ENCODE measurements around the gene B4GALT5. TPM values are rescaled to one million over a fixed set of nuclear protein-coding genes. Genes with fewer than 3 reads are reported as not detected.

B4GALT5 gene
- total RNA-seq, 1 experiment from 2014 or later, result 92.5 TPM

DNA sequence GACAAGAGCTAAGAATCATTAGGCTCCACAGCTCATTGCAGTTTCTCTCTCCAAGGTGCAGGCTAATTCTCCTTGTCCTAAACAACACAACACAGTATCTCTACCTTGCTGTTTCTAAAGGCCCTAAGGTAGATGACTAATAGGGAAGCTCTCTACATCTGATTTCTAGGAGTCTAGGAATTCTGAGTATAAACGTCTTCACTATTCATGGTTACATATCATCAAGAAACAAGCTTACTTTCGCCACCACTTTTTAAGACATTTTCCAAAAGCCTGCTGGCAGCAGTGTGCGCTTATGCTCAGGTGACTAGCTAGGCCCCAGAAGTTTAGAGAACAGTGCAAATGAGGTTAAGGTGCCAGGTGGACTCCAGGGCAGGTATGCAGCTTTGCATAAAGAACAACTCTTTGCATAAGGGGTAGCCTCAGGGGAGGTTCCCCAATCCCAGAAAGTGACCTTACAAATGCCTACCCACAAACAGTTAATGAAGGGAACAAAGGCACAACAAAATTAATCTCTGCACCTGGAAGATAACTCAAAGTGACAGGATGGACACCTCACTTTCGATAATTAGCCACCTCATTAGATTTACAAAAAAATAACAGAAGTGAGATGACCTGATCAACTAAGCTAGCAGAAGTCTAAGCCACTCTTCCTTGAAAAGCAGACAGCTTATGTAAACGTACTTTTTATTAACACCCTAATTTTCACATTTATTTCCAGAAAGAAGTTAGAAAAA lies 20.1 kb downstream of the B4GALT5 start:
- CTCF ChIA-PET, result interaction anchor here (1.0 to 1.3 kb wide), 2 partner anchors 14 to 195 kb away, joined by 3 to 5 read pairs; no protein-coding TSS in a partner anchor
- no peaks in the 10 kb centered on the region for H3K9me3 ChIP-seq (ENCODE audit: control insufficient read depth in 1 of 2, insufficient read depth in 1 of 2, low read depth in 1 of 2, low read length in 2 of 2)
- TF ChIP-seq RAD21 (IDR thresholded peaks at IDR 0.05; ENCODE audit: low read depth) (no peak), POLR2AphosphoS5 (IDR thresholded peaks at IDR 0.05; ENCODE audit: low read depth, low read length) (no peak), ELF1 (IDR thresholded peaks at IDR 0.05; ENCODE audit: borderline replicate concordance, low read depth) (no peak), TCF7L2 (IDR thresholded peaks at IDR 0.05; ENCODE audit: borderline replicate concordance, extremely low read depth, insufficient read depth, insufficient read length) (no peak), CBX3 (IDR thresholded peaks at IDR 0.05; ENCODE audit: low read depth) (no peak), EGR1 (IDR thresholded peaks at IDR 0.05; ENCODE audit: low read depth) (no peak), YY1 (IDR thresholded peaks at IDR 0.05; ENCODE audit: extremely low read depth, insufficient replicate concordance, low read depth, low read length) (no peak), FOSL1 (IDR thresholded peaks at IDR 0.05; ENCODE audit: low read depth) (no peak), SRF (IDR thresholded peaks at IDR 0.05; ENCODE audit: low read depth) (no peak), EZH2phosphoT487 (IDR thresholded peaks at IDR 0.05; ENCODE audit: borderline replicate concordance) (no peak), SP1 (IDR thresholded peaks at IDR 0.05; ENCODE audit: low read depth) (no peak), JUND (IDR thresholded peaks at IDR 0.05) (no peak)
- TF ChIP-seq, protein P1, sequence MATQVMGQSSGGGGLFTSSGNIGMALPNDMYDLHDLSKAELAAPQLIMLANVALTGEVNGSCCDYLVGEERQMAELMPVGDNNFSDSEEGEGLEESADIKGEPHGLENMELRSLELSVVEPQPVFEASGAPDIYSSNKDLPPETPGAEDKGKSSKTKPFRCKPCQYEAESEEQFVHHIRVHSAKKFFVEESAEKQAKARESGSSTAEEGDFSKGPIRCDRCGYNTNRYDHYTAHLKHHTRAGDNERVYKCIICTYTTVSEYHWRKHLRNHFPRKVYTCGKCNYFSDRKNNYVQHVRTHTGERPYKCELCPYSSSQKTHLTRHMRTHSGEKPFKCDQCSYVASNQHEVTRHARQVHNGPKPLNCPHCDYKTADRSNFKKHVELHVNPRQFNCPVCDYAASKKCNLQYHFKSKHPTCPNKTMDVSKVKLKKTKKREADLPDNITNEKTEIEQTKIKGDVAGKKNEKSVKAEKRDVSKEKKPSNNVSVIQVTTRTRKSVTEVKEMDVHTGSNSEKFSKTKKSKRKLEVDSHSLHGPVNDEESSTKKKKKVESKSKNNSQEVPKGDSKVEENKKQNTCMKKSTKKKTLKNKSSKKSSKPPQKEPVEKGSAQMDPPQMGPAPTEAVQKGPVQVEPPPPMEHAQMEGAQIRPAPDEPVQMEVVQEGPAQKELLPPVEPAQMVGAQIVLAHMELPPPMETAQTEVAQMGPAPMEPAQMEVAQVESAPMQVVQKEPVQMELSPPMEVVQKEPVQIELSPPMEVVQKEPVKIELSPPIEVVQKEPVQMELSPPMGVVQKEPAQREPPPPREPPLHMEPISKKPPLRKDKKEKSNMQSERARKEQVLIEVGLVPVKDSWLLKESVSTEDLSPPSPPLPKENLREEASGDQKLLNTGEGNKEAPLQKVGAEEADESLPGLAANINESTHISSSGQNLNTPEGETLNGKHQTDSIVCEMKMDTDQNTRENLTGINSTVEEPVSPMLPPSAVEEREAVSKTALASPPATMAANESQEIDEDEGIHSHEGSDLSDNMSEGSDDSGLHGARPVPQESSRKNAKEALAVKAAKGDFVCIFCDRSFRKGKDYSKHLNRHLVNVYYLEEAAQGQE (IDR thresholded peaks at IDR 0.05; ENCODE audit: low read depth), result no peak
- TF ChIP-seq, protein P2, sequence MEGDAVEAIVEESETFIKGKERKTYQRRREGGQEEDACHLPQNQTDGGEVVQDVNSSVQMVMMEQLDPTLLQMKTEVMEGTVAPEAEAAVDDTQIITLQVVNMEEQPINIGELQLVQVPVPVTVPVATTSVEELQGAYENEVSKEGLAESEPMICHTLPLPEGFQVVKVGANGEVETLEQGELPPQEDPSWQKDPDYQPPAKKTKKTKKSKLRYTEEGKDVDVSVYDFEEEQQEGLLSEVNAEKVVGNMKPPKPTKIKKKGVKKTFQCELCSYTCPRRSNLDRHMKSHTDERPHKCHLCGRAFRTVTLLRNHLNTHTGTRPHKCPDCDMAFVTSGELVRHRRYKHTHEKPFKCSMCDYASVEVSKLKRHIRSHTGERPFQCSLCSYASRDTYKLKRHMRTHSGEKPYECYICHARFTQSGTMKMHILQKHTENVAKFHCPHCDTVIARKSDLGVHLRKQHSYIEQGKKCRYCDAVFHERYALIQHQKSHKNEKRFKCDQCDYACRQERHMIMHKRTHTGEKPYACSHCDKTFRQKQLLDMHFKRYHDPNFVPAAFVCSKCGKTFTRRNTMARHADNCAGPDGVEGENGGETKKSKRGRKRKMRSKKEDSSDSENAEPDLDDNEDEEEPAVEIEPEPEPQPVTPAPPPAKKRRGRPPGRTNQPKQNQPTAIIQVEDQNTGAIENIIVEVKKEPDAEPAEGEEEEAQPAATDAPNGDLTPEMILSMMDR (IDR thresholded peaks at IDR 0.05 in 2 of 3, conservative IDR thresholded peaks at IDR 0.05 in 1 of 3; ENCODE audit: borderline replicate concordance in 1 of 3, insufficient read depth in 1 of 3, low read depth in 2 of 3, low read length in 2 of 3), result no peak
- TF ChIP-seq, protein P3, sequence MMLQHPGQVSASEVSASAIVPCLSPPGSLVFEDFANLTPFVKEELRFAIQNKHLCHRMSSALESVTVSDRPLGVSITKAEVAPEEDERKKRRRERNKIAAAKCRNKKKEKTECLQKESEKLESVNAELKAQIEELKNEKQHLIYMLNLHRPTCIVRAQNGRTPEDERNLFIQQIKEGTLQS (IDR thresholded peaks at IDR 0.05), result no peak
- no peak overlapping the region for H3K4me3 ChIP-seq (replicated peaks in 1 of 2; ENCODE audit: low read depth in 1 of 2, low read length in 2 of 2)
- H4K20me1 ChIP-seq (ENCODE audit: insufficient read depth), result peaks cover 29% of the 10 kb centered on the region; the same call in 1 of the 2 replicates
- H3K27me3 ChIP-seq (ENCODE audit: insufficient read depth, low read length), result no peaks in the 10 kb centered on the region
- no peak overlapping the region; the same call in 1 of the 2 replicates for H3K27ac ChIP-seq (ENCODE audit: low read depth, low read length)
- ATAC-seq (no peak), DNase-seq (ENCODE audit: low read depth, low spot score) (no peak)
- H3K4me1 ChIP-seq (ENCODE audit: control insufficient read depth in 1 of 2, insufficient read depth in 2 of 2, low read length in 2 of 2), result peaks cover 95 to 98% of the 10 kb centered on the region in 2 experiments
- RAD21 ChIA-PET (ENCODE audit: low non-redundant PET in 1 of 2, low total read pairs in 2 of 2, uncharacterized antibody in 2 of 2, unreplicated experiment in 2 of 2), result interaction anchor here in 1 of 2 experiments (0.6 kb wide), 1 partner anchor 18 kb away, joined by 3 read pairs; no protein-coding TSS in a partner anchor
- no TSS peak for BruUV-seq (replicated peaks)
- H3K36me3 ChIP-seq (ENCODE audit: control insufficient read depth in 1 of 2, insufficient read depth in 2 of 2, low read length in 2 of 2), result no peaks in the 10 kb centered on the region
- POLR2A ChIA-PET, result interaction anchor here (0.6 to 1.5 kb wide), 6 partner anchors 8 to 21 kb away, joined by 3 to 5 read pairs (median 4); partner anchors contain the start of gene B4GALT5
- 0 out of 2 replicates have a peak overlapping the region, but pooled peaks have one; percentile 0 for H3K4me2 ChIP-seq (ENCODE audit: low read length)
- intact Hi-C loops (cut with micrococcal nuclease), result no loop called here
- H3K9me2 ChIP-seq (ENCODE audit: insufficient read depth), result no peaks in the 10 kb centered on the region
- 0 out of 2 replicates have a peak overlapping the region, but pooled peaks have one; percentile 4 for H3K9ac ChIP-seq (ENCODE audit: low read length)
- peaks cover 100% of the 10 kb centered on the region for H3K79me2 ChIP-seq (ENCODE audit: insufficient read depth, low read length)
- no peak overlapping the region for H2AFZ ChIP-seq (ENCODE audit: low read depth, low read length, poor library complexity, severe bottlenecking)
